ENCODE measurements around the gene EOGT. TPM values are rescaled to one million over a fixed set of nuclear protein-coding genes. Genes with fewer than 3 reads are reported as not detected.

The EOGT gene
- total RNA-seq, 1 experiment from 2014 or later: 20.1 TPM

DNA sequence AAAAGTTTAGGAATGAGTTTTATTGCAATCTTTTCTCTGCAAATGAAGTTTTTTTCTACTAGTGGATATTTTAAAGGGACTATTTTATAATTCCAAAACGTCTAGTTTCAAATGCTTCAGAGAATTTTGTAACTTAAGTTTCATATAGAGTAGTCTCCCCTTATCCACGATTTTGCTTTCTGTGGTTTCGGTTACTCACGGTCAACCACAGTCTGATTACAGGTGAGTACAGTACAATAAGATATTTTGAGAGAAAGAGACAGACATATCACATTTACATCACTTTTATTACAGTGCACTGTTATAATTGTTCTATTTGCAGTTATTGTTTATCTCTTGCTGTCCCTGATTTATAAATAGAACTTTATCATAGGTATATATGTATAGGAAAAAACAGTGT lies 7.4 kb upstream of the EOGT start:
- Histone ChIP-seq H3K9me2 (ENCODE audit: insufficient read depth) (no peaks in the 10 kb centered on the region), H3K27ac (ENCODE audit: low read depth, low read length) (no peak overlapping the region), H3K9ac (ENCODE audit: low read length) (no peak overlapping the region), H3K4me3 (replicated peaks in 1 of 2; ENCODE audit: low read depth in 1 of 2, low read length in 2 of 2) (no peak overlapping the region), H3K4me2 (ENCODE audit: low read length) (no peak overlapping the region), H3K9me3 (ENCODE audit: control insufficient read depth in 1 of 2, insufficient read depth in 1 of 2, low read depth in 1 of 2, low read length in 2 of 2) (no peaks in the 10 kb centered on the region), H2AFZ (ENCODE audit: low read depth, low read length, poor library complexity, severe bottlenecking) (no peak overlapping the region), H3K27me3 (ENCODE audit: insufficient read depth, low read length) (no peaks in the 10 kb centered on the region), H3K4me1 (ENCODE audit: control insufficient read depth in 1 of 2, insufficient read depth in 2 of 2, low read length in 2 of 2) (no peaks in the 10 kb centered on the region), H3K36me3 (ENCODE audit: control insufficient read depth in 1 of 2, insufficient read depth in 2 of 2, low read length in 2 of 2) (peaks cover 12 to 32% of the 10 kb centered on the region in 2 experiments), H4K20me1 (ENCODE audit: insufficient read depth) (0 out of 2 replicates have a peak, but pooled peaks cover 3% of the 10 kb centered on the region), H3K79me2 (ENCODE audit: insufficient read depth, low read length) (no peaks in the 10 kb centered on the region)
- ChIA-PET RAD21 (ENCODE audit: low non-redundant PET in 1 of 2, low total read pairs in 2 of 2, uncharacterized antibody in 2 of 2, unreplicated experiment in 2 of 2) (no interaction called here), CTCF (interaction anchor here (0.8 kb wide), 1 partner anchor 88 kb away, joined by 3 read pairs; no protein-coding TSS in a partner anchor), POLR2A (no interaction called here)
- intact Hi-C loops (cut with micrococcal nuclease): no loop called here
- ATAC-seq (no peak), DNase-seq (ENCODE audit: low read depth, low spot score) (no peak)
- no TSS peak for BruUV-seq (replicated peaks)
- TF ChIP-seq TCF7L2 (IDR thresholded peaks at IDR 0.05; ENCODE audit: borderline replicate concordance, extremely low read depth, insufficient read depth, insufficient read length) (no peak), CEBPB (IDR thresholded peaks at IDR 0.05; ENCODE audit: low read depth) (no peak), ZFX (IDR thresholded peaks at IDR 0.05) (no peak), SP1 (IDR thresholded peaks at IDR 0.05; ENCODE audit: low read depth) (no peak), CBX3 (IDR thresholded peaks at IDR 0.05; ENCODE audit: low read depth) (no peak), YY1 (IDR thresholded peaks at IDR 0.05; ENCODE audit: extremely low read depth, insufficient replicate concordance, low read depth, low read length) (no peak), EGR1 (IDR thresholded peaks at IDR 0.05; ENCODE audit: low read depth) (no peak), FOSL1 (IDR thresholded peaks at IDR 0.05; ENCODE audit: low read depth) (no peak), POLR2AphosphoS5 (IDR thresholded peaks at IDR 0.05; ENCODE audit: low read depth, low read length) (no peak), ZNF274 (IDR thresholded peaks at IDR 0.05; ENCODE audit: low read depth, low read length) (no peak), ELF1 (IDR thresholded peaks at IDR 0.05; ENCODE audit: borderline replicate concordance, low read depth) (no peak), SRF (IDR thresholded peaks at IDR 0.05; ENCODE audit: low read depth) (no peak), POLR2A (IDR thresholded peaks at IDR 0.05; ENCODE audit: borderline replicate concordance, extremely low read depth, insufficient read depth, insufficient read length) (no peak)
- TF ChIP-seq, protein P1, sequence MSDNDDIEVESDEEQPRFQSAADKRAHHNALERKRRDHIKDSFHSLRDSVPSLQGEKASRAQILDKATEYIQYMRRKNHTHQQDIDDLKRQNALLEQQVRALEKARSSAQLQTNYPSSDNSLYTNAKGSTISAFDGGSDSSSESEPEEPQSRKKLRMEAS (IDR thresholded peaks at IDR 0.05): no peak
- TF ChIP-seq, protein P2, sequence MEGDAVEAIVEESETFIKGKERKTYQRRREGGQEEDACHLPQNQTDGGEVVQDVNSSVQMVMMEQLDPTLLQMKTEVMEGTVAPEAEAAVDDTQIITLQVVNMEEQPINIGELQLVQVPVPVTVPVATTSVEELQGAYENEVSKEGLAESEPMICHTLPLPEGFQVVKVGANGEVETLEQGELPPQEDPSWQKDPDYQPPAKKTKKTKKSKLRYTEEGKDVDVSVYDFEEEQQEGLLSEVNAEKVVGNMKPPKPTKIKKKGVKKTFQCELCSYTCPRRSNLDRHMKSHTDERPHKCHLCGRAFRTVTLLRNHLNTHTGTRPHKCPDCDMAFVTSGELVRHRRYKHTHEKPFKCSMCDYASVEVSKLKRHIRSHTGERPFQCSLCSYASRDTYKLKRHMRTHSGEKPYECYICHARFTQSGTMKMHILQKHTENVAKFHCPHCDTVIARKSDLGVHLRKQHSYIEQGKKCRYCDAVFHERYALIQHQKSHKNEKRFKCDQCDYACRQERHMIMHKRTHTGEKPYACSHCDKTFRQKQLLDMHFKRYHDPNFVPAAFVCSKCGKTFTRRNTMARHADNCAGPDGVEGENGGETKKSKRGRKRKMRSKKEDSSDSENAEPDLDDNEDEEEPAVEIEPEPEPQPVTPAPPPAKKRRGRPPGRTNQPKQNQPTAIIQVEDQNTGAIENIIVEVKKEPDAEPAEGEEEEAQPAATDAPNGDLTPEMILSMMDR (IDR thresholded peaks at IDR 0.05 in 2 of 3, conservative IDR thresholded peaks at IDR 0.05 in 1 of 3; ENCODE audit: borderline replicate concordance in 1 of 3, insufficient read depth in 1 of 3, low read depth in 2 of 3, low read length in 2 of 3): no peak
- TF ChIP-seq, protein P3, sequence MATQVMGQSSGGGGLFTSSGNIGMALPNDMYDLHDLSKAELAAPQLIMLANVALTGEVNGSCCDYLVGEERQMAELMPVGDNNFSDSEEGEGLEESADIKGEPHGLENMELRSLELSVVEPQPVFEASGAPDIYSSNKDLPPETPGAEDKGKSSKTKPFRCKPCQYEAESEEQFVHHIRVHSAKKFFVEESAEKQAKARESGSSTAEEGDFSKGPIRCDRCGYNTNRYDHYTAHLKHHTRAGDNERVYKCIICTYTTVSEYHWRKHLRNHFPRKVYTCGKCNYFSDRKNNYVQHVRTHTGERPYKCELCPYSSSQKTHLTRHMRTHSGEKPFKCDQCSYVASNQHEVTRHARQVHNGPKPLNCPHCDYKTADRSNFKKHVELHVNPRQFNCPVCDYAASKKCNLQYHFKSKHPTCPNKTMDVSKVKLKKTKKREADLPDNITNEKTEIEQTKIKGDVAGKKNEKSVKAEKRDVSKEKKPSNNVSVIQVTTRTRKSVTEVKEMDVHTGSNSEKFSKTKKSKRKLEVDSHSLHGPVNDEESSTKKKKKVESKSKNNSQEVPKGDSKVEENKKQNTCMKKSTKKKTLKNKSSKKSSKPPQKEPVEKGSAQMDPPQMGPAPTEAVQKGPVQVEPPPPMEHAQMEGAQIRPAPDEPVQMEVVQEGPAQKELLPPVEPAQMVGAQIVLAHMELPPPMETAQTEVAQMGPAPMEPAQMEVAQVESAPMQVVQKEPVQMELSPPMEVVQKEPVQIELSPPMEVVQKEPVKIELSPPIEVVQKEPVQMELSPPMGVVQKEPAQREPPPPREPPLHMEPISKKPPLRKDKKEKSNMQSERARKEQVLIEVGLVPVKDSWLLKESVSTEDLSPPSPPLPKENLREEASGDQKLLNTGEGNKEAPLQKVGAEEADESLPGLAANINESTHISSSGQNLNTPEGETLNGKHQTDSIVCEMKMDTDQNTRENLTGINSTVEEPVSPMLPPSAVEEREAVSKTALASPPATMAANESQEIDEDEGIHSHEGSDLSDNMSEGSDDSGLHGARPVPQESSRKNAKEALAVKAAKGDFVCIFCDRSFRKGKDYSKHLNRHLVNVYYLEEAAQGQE (IDR thresholded peaks at IDR 0.05; ENCODE audit: low read depth): no peak
- TF ChIP-seq, protein P4, sequence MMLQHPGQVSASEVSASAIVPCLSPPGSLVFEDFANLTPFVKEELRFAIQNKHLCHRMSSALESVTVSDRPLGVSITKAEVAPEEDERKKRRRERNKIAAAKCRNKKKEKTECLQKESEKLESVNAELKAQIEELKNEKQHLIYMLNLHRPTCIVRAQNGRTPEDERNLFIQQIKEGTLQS (IDR thresholded peaks at IDR 0.05): no peak

Data from HCT116 (cell line).